Trophoblast cell (in vitro differentiated cells and primary cell): Measurements from ENCODE around the gene ITPRIPL2.

ENCODE experiments used
- DNase-seq, 2 donors: peaks; one replicate each; pipeline ENCODE4 v3.0.0-alpha.2; 2016
- H2AFZ ChIP-seq: 2 replicates; pipeline ENCODE4 v1.6.1; 2013; ENCODE audit warnings: low read length, moderate library complexity, mild to moderate bottlenecking; ENCODE audit not compliant: insufficient read depth, poor library complexity
- H2AK5ac ChIP-seq: 2 replicates; pipeline ENCODE4 v1.6.1; 2013; ENCODE audit warnings: mild to moderate bottlenecking, low read length
- H2BK120ac ChIP-seq: 2 replicates; pipeline ENCODE4 v1.6.1; 2013; ENCODE audit warnings: low read length, mild to moderate bottlenecking, moderate library complexity; ENCODE audit not compliant: insufficient read depth, poor library complexity
- H2BK12ac ChIP-seq: 2 replicates; pipeline ENCODE4 v1.6.1; 2013; ENCODE audit warnings: mild to moderate bottlenecking, low read length, moderate library complexity
- H2BK5ac ChIP-seq: 2 replicates; pipeline ENCODE4 v1.6.1; 2013; ENCODE audit warnings: low read length, low read depth, moderate library complexity, mild to moderate bottlenecking; ENCODE audit not compliant: poor library complexity
- H3K14ac ChIP-seq: 2 replicates; pipeline ENCODE4 v1.6.1; 2013; ENCODE audit warnings: mild to moderate bottlenecking, low read length
- H3K18ac ChIP-seq: 2 replicates; pipeline ENCODE4 v1.6.1; 2013; ENCODE audit warnings: mild to moderate bottlenecking, low read length
- H3K23ac ChIP-seq: 2 replicates; pipeline ENCODE4 v1.6.1; 2013; ENCODE audit warnings: low read length
- H3K27ac ChIP-seq: 2 replicates; pipeline ENCODE4 v1.5.1; 2013; ENCODE audit warnings: low read depth, mild to moderate bottlenecking, inconsistent platforms, low read length, moderate library complexity
- H3K27me3 ChIP-seq: 2 replicates; pipeline ENCODE4 v1.6.1; 2013; ENCODE audit warnings: inconsistent platforms, mild to moderate bottlenecking, low read length, moderate library complexity; ENCODE audit not compliant: insufficient read depth
- H3K36me3 ChIP-seq, 2 experiments: 1 replicate in 1 of 2; 2 replicates in 1 of 2; pipeline ENCODE4 v1.6.1; 2013; ENCODE audit warnings: low read length in 2 of 2, mild to moderate bottlenecking in 2 of 2, moderate library complexity in 1 of 2; ENCODE audit not compliant: insufficient read depth in 2 of 2, control insufficient read depth in 1 of 2
- H3K4ac ChIP-seq: 2 replicates; pipeline ENCODE4 v1.6.1; 2013; ENCODE audit warnings: low read depth, mild to moderate bottlenecking, low read length, moderate library complexity
- H3K4me1 ChIP-seq, 2 experiments: 1 replicate in 1 of 2; 2 replicates in 1 of 2; pipeline ENCODE4 v1.6.1; 2013; ENCODE audit warnings: low read length in 2 of 2, mild to moderate bottlenecking in 2 of 2, moderate library complexity in 1 of 2; ENCODE audit not compliant: insufficient read depth in 2 of 2, control insufficient read depth in 1 of 2
- H3K4me2 ChIP-seq: 2 replicates; pipeline ENCODE4 v1.6.1; 2013; ENCODE audit warnings: inconsistent platforms, mild to moderate bottlenecking, low read length, moderate library complexity
- H3K4me3 ChIP-seq: 2 replicates; pipeline ENCODE4 v1.5.1; 2013; ENCODE audit warnings: mild to moderate bottlenecking, low read depth, low read length, inconsistent platforms
- H3K79me1 ChIP-seq: one replicate; pipeline ENCODE4 v1.6.1; 2013; ENCODE audit warnings: low read length
- H3K79me2 ChIP-seq: 2 replicates; pipeline ENCODE4 v1.6.1; 2013; ENCODE audit warnings: low read length, mild to moderate bottlenecking; ENCODE audit not compliant: control insufficient read depth, insufficient read depth, poor library complexity
- H3K9ac ChIP-seq: 2 replicates; pipeline ENCODE4 v1.6.1; 2013; ENCODE audit warnings: mild to moderate bottlenecking, low read length
- H3K9me3 ChIP-seq: 2 replicates; pipeline ENCODE4 v1.6.1; 2013; ENCODE audit warnings: low read depth, mild to moderate bottlenecking, control low read depth, inconsistent platforms, low read length; ENCODE audit not compliant: insufficient read depth
- H4K12ac ChIP-seq: 2 replicates; pipeline ENCODE4 v1.6.1; 2013; ENCODE audit warnings: low read depth, mild to moderate bottlenecking, low read length, moderate library complexity
- H4K8ac ChIP-seq: 2 replicates; pipeline ENCODE4 v1.6.1; 2013; ENCODE audit warnings: low read depth, mild to moderate bottlenecking, low read length, moderate library complexity
- H4K91ac ChIP-seq: one replicate; pipeline ENCODE4 v1.6.1; 2013; ENCODE audit warnings: low read depth, mild to moderate bottlenecking, low read length, moderate library complexity
- WGBS: extraction: QIAGEN DNeasy Blood & Tissue Kit; methylation state at CpG from one replicate; pipeline ENCODE4 v1.1.7; 2013; ENCODE audit warnings: missing lambda C conversion rate; ENCODE audit not compliant: insufficient read length, insufficient coverage; ENCODE audit errors: extremely low coverage; 5-methylcytosine and 5-hydroxymethylcytosine counted together

ITPRIPL2 gene

DNA sequence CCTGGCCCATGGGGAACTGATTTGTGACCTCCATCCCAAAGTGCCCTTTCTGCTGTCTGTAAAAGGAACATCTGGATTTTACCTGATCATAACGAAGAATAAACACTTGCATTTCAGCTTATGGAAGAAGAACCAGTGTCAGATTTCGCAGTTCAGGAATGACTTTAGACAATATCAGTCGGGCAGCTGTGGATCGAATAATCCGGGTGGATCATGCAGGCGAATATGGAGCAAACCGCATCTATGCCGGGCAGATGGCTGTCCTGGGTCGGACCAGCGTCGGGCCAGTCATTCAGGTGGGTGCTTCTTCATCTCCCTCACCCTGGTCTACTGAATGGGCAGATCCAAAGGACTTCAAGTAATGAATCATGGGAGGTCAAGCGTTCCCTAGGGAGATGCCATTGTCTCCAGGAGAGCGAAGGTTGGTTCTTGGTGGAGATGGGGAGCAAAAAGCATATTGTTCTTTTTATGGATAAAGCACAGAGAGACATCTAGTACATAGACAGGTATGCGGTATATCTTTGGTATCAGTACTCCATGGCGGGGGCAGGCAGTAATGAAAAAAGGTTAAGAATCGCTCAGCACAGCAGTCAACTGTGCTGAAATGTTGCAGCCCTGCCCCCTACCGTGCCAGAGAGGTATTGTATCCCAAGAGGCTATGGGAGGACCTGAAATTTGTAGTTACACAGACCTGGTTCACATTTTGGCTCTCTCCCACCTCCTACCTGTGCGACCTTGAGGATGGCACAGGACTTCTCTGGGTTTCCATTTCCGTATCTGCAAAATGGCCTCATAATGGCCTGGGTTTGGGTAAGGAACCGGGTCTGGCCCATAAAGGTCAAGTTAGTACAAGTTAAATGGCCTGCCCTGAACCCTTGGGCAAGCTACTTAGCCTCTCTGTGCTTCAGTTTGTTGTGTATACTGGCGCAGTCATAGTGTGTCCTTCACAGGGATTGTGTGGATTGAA, 41.7 kb upstream of the ITPRIPL2 start:
- Histone ChIP-seq H3K4me2 (no peak overlapping the region), H3K27ac (no peak overlapping the region), H3K79me1 (peaks cover 4% of the 10 kb centered on the region), H3K14ac (no peak overlapping the region), H3K9ac (no peak overlapping the region), H4K12ac (no peak overlapping the region), H3K36me3 (peaks cover 0 to 10% of the 10 kb centered on the region in 2 experiments), H3K4me3 (no peak overlapping the region), H3K18ac (no peak overlapping the region), H3K4me1 (peaks cover 0 to 2% of the 10 kb centered on the region in 2 experiments), H2BK5ac (no peak overlapping the region), H2AFZ (no peak overlapping the region), H3K23ac (no peak overlapping the region), H2BK12ac (no peak overlapping the region), H2AK5ac (no peak overlapping the region), H3K27me3 (no peaks in the 10 kb centered on the region), H4K91ac (no peak overlapping the region), H3K79me2 (no peaks in the 10 kb centered on the region), H3K9me3 (no peaks in the 10 kb centered on the region), H2BK120ac (no peak overlapping the region), H3K4ac (no peak overlapping the region), H4K8ac (no peak overlapping the region)
- no CpG with 5 or more reads among the region's 21 CpGs for WGBS
- DNase-seq: peak; percentile 65 to 85

DNA sequence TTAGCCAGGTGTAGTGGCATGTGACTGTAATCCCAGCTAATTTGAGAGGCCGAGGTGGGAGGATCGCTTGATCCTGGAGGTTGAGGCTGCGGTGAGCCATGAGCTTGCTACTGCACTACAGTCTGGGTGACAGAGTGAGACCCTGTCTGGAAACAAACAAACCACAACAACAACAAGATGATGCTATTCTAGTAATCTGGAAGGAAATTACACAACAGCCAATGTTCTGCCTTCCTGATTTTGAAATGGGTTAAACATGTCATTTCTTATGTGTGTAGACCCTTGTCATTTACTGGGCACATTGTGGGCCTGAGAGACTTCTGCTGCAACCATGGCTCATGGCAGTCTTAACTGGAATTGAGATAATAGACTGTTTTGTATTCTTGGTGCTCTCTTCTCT, 40.4 kb upstream of the ITPRIPL2 start:
- no peak for DNase-seq
- Histone ChIP-seq H3K18ac (no peak overlapping the region), H2AK5ac (no peak overlapping the region), H2BK120ac (no peak overlapping the region), H3K9ac (no peak overlapping the region), H3K23ac (no peak overlapping the region), H4K91ac (no peak overlapping the region), H4K12ac (no peak overlapping the region), H3K36me3 (peaks cover 0 to 11% of the 10 kb centered on the region in 2 experiments), H3K4me3 (no peak overlapping the region), H2BK5ac (no peak overlapping the region), H3K79me1 (no peaks in the 10 kb centered on the region), H3K27ac (no peak overlapping the region), H3K14ac (no peak overlapping the region), H2AFZ (no peak overlapping the region), H4K8ac (no peak overlapping the region), H3K4ac (no peak overlapping the region), H3K79me2 (no peaks in the 10 kb centered on the region), H3K27me3 (no peaks in the 10 kb centered on the region), H3K4me2 (no peak overlapping the region), H3K9me3 (no peaks in the 10 kb centered on the region), H2BK12ac (no peak overlapping the region), H3K4me1 (no peaks in the 10 kb centered on the region)
- WGBS: no CpG with 5 or more reads among the region's 3 CpGs

DNA sequence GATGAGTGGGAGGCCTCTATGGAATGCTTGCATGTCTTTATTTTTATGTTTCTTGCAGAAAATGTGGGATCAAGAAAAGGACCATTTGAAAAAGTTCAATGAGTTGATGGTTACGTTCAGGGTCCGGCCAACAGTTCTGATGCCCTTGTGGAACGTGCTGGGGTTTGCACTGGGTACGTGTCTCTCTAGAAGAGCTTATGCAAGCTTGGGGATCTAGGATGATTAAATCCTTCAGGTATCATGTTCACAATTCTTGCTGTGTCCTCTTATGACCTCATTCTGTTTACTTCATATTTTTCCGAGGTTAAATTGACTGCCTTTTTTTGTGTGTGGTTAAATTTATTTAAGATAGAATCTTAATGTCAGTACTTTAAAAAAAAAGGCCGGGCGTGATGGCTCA, 39.9 kb upstream of the ITPRIPL2 start:
- no peak overlapping the region for H2BK12ac ChIP-seq
- no peak overlapping the region for H4K91ac ChIP-seq
- H3K9ac ChIP-seq: no peak overlapping the region
- H3K9me3 ChIP-seq: no peaks in the 10 kb centered on the region
- H3K14ac ChIP-seq: no peak overlapping the region
- no peaks in the 10 kb centered on the region for H3K4me1 ChIP-seq
- no CpG with 5 or more reads among the region's 7 CpGs for WGBS
- no peak overlapping the region for H2BK5ac ChIP-seq
- H2AK5ac ChIP-seq: no peak overlapping the region
- DNase-seq: no peak
- H4K8ac ChIP-seq: no peak overlapping the region
- H3K27ac ChIP-seq: no peak overlapping the region
- H3K4me2 ChIP-seq: no peak overlapping the region
- H3K18ac ChIP-seq: no peak overlapping the region
- peaks cover 2 to 13% of the 10 kb centered on the region in 2 experiments for H3K36me3 ChIP-seq
- no peak overlapping the region for H4K12ac ChIP-seq
- H3K23ac ChIP-seq: no peak overlapping the region
- no peak overlapping the region for H2AFZ ChIP-seq
- no peaks in the 10 kb centered on the region for H3K79me1 ChIP-seq
- no peak overlapping the region for H3K4me3 ChIP-seq
- H3K27me3 ChIP-seq: no peaks in the 10 kb centered on the region
- no peak overlapping the region for H2BK120ac ChIP-seq
- no peaks in the 10 kb centered on the region for H3K79me2 ChIP-seq
- H3K4ac ChIP-seq: no peak overlapping the region

DNA sequence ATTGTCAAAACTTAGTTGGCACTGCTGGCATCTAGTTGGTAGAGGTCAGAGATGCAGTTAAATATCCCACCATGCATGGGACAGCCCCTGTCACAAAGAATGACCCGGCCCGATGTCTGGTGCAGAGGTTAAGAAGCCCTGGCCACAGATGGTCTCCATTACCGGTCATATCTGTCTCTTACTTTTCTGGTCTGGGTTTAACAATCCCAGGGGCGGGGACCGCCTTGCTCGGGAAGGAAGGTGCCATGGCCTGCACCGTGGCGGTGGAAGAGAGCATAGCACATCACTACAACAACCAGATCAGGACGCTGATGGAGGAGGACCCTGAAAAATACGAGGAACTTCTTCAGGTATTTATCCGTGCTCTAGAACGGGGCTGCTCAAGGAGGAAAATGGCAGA, 38.3 kb upstream of the ITPRIPL2 start:
- Histone ChIP-seq H3K23ac (no peak overlapping the region), H3K79me2 (no peaks in the 10 kb centered on the region)
- no CpG with 5 or more reads among the region's 12 CpGs for WGBS

More for the DNA sequence above, 38.3 kb upstream of the ITPRIPL2 start:
- no peak overlapping the region for H4K12ac ChIP-seq
- H2BK5ac ChIP-seq: no peak overlapping the region
- no peaks in the 10 kb centered on the region for H3K4me1 ChIP-seq
- no peak overlapping the region for H3K9ac ChIP-seq
- H2BK12ac ChIP-seq: no peak overlapping the region
- no peaks in the 10 kb centered on the region for H3K9me3 ChIP-seq
- H2AFZ ChIP-seq: no peak overlapping the region
- no peaks in the 10 kb centered on the region for H3K79me1 ChIP-seq
- no peak overlapping the region for H3K14ac ChIP-seq
- H3K27me3 ChIP-seq: no peaks in the 10 kb centered on the region
- no peak overlapping the region for H4K8ac ChIP-seq
- no peak overlapping the region for H4K91ac ChIP-seq
- H3K18ac ChIP-seq: no peak overlapping the region
- peaks cover 2 to 13% of the 10 kb centered on the region in 2 experiments for H3K36me3 ChIP-seq
- H3K4ac ChIP-seq: no peak overlapping the region
- H2AK5ac ChIP-seq: no peak overlapping the region
- H2BK120ac ChIP-seq: no peak overlapping the region
- no peak overlapping the region for H3K27ac ChIP-seq
- no peak for DNase-seq
- no peak overlapping the region for H3K4me2 ChIP-seq
- H3K4me3 ChIP-seq: no peak overlapping the region
